Effector memory CD4-positive, alpha-beta T cell (primary cell): ENCODE results near the gene DNASE1L3.

Experiments
- DNase-seq, 3 donors: peaks; one replicate each; pipeline ENCODE4 v3.0.0-alpha.2; 2020
- H3K27ac ChIP-seq: 2 replicates; pipeline ENCODE4 v1.7.0; 2013; ENCODE audit warnings: mild to moderate bottlenecking, low read length, moderate library complexity; ENCODE audit not compliant: insufficient read depth, poor library complexity, severe bottlenecking
- H3K27me3 ChIP-seq: replicated peaks from 2 replicates; pipeline ENCODE4 v1.7.0; 2013; ENCODE audit warnings: mild to moderate bottlenecking, low read length; ENCODE audit not compliant: insufficient read depth, control insufficient read depth, poor library complexity, severe bottlenecking
- H3K36me3 ChIP-seq: 2 replicates; pipeline ENCODE4 v1.7.0; 2013; ENCODE audit warnings: mild to moderate bottlenecking, low read length, moderate library complexity; ENCODE audit not compliant: control insufficient read depth, insufficient read depth
- H3K4me1 ChIP-seq: 2 replicates; pipeline ENCODE4 v1.7.0; 2013; ENCODE audit warnings: low read length, mild to moderate bottlenecking; ENCODE audit not compliant: control insufficient read depth, insufficient read depth, poor library complexity, severe bottlenecking
- H3K4me3 ChIP-seq: 2 replicates; pipeline ENCODE4 v1.7.0; 2013; ENCODE audit warnings: low read length, low read depth, mild to moderate bottlenecking; ENCODE audit not compliant: insufficient read depth, poor library complexity, severe bottlenecking
- H3K9me3 ChIP-seq: 2 replicates; pipeline ENCODE4 v1.7.0; 2013; ENCODE audit warnings: mild to moderate bottlenecking, low read length, moderate library complexity; ENCODE audit not compliant: control insufficient read depth

Gene DNASE1L3

DNA sequence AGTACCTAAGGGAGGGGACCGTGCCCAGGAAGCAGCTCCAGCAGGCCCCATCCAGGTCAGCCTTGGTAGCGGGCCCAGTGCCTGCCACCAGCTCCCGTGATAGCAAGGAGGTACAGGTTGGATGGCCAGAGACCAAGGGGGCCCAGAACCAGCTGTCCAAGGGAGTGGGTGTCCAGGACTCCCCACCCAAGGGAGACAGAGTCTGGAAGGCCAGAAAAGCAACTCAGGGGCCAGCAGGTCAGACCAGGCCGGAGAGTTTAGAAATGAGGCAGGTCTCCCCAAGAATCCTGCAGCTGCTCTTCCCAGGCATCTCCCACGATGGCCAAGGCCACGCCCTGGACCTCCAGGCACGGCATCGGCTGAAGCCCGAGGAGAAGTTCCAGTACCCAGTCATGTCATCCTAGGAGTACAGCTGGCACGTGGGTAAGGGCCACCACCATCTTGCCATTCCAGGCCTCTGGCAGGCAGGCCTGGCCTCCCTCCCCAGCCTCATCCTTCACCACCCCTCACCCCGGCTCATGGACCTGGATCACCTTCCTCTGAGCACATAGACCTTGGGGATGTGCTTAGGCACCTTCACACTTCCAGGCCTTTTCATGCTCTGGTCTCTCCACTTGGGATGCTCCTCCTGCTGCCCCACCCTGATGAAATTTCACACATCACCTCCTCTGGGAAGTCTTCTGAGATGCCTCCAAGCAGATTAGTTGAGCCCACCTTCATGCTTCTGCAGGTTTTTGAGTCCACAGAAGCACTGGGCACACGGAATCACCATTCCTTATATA is 30.5 kb downstream of the DNASE1L3 start:
- H3K27ac ChIP-seq = no peak overlapping the region
- peaks cover 12% of the 10 kb centered on the region for H3K4me1 ChIP-seq
- no peaks in the 10 kb centered on the region for H3K9me3 ChIP-seq
- no peak for DNase-seq
- no peaks in the 10 kb centered on the region for H3K27me3 ChIP-seq
- H3K36me3 ChIP-seq = no peaks in the 10 kb centered on the region
- no peak overlapping the region for H3K4me3 ChIP-seq

DNA sequence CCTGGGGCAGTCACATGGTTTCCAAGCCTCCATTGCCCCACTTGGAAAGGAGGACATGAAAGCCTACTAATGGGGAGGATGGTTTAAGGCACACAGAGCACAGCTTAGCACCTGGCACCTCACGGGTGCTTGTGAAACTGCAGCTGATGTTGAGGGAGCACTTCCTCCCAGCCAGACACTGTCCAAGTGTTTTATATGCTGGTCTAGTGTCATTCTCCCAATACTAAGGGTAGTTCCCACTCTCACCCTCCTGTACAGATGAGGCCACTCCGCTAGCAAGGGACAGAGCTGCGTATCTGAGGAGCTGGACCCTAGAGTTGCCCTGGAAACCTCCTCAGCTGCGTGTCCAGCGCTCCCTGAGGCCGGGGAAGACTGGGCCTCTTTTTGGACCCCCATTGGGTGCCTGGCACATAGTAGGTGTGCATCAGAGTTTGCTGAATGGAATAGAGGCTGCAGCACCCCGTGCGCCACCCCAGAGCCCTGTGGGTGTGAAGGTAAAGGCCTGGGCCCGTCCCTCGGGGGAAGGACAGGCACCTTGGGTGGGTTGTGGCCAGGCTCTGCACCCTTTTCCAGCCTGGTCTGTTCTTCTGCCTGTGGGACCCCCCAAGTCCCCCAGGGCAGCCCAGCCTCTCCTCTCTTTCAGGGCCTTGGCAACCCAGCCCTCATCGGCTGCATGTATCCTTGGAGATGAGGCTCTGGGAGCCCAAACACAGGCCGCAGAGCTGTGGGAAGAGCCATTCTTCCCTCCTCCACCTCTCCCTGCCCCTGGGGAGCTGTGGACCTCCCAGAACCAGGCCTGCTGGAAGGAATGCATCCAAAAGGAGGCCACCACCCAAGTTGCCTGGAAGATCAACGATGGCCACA is 31.3 kb downstream of the DNASE1L3 start:
- no peak for DNase-seq
- no peaks in the 10 kb centered on the region for H3K27me3 ChIP-seq
- H3K9me3 ChIP-seq = no peaks in the 10 kb centered on the region
- H3K4me1 ChIP-seq = peaks cover 12% of the 10 kb centered on the region
- no peak overlapping the region for H3K4me3 ChIP-seq
- H3K27ac ChIP-seq = no peak overlapping the region
- H3K36me3 ChIP-seq = no peaks in the 10 kb centered on the region

DNA sequence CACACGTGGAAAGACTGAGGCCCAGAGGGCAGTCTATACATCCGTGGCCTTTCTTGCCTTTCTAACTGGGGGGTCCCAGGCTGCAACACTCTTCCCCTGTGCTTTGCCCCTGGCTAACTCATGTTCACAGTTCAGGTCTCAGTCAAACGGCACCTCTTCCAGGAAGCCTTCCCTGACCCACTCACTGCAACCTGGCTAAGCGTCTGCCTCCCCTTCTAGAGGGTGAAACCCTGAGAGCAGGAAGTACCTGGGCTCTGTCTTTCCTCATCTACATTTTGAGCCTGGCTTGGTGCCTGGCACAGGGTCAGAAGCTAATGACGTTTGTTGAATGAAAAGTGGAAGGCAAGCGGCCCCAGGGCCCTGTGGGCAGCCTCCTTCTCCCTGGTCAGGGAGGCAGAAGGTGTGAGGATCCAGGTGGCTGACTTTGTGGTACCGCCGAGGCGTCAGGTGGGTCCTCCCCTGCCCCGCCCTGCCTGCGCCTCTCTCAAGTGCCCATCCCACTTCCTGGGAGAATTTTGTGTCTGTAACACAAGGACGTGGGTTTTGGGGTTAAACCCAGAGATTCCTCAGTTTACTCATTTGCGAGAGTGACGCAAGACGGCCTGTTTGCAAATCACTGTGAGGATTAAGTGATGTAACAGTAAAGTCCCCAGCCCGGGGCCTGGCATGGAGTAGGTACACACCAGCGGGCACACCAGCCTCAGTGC is 32.1 kb downstream of the DNASE1L3 start:
- H3K9me3 ChIP-seq = no peaks in the 10 kb centered on the region
- H3K27ac ChIP-seq = no peak overlapping the region
- peaks cover 12% of the 10 kb centered on the region for H3K4me1 ChIP-seq
- DNase-seq = no peak
- H3K4me3 ChIP-seq = no peak overlapping the region
- H3K27me3 ChIP-seq = no peaks in the 10 kb centered on the region
- no peaks in the 10 kb centered on the region for H3K36me3 ChIP-seq

DNA sequence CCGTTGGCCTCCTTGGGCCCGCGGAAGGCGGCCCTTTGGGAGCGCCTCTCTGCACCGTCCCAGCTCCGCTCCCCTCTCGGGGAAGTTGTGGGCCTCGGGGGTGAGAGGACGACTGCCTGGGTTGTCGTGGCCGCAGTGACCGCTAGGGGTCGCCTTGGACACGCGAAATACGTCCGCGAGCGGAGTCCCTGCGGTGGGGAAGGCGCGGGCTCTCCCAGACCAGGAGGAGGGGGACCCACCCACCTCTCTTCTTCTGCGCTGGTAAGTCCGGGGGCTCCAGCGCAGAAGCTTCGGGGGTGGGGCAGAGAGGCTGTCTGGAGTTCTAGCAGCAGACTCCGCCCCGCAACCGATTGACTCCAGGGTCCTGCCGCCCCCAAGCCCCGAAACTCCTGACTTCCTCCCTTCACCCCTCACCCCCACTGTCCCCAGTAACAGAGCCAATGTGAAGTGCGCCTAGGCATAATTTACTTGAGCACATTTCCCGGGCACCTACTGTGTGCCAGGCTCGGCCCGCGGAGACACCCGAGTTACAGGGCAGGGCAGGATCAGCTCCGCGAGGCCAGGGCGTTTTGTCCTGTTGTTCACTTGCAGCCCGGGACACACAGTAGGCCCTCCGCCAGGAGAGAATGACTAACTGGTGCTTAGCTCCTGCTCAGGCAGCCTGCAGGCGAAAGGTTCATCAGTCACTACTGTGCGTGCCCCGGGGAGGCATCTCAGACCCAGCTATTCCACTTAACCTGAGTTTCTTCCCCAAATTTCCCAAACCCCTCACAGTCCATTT is 32.8 kb downstream of the DNASE1L3 start:
- Histone ChIP-seq H3K36me3 (no peaks in the 10 kb centered on the region), H3K27ac (no peak overlapping the region), H3K9me3 (no peaks in the 10 kb centered on the region), H3K4me3 (peak overlapping the region; percentile 45), H3K27me3 (no peaks in the 10 kb centered on the region), H3K4me1 (peaks cover 12% of the 10 kb centered on the region)
- DNase-seq = peak; percentile 65 to 81 (median 69)

DNA sequence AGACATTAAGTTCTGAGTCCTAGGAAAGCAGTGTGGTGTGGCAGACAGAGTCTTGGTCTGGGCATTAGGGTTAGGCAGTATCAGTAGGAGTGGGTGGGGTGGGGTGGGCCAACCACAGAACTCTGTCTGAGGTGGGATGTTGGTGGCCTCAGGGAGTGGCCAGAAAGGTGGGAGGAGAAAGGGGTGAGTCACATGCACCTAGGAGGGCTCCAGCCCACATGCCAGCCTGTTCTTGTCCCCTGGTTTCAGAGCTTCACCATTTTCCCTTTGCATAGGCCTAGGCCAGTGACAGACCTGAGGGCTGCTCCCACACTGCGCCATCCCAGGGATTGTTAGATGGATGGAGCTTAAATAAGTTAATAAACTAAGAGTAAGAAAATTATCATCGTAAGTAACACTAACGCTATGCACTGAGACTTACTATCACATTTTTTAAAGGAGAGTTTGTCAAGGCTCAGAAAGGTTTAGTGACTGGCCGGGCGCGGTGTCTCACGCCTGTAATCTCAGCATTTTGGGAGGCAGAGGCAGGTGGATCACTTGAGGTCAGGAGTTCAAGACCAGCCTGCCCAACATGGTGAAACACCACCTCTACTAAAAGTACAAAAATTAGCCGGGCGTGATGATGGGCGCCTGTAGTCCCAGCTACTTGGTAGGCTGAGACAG is 33.8 kb downstream of the DNASE1L3 start:
- peaks cover 12% of the 10 kb centered on the region for H3K4me1 ChIP-seq
- no peaks in the 10 kb centered on the region for H3K36me3 ChIP-seq
- no peaks in the 10 kb centered on the region for H3K9me3 ChIP-seq
- H3K27ac ChIP-seq = no peak overlapping the region
- no peak for DNase-seq
- H3K4me3 ChIP-seq = no peak overlapping the region
- H3K27me3 ChIP-seq = no peaks in the 10 kb centered on the region

DNA sequence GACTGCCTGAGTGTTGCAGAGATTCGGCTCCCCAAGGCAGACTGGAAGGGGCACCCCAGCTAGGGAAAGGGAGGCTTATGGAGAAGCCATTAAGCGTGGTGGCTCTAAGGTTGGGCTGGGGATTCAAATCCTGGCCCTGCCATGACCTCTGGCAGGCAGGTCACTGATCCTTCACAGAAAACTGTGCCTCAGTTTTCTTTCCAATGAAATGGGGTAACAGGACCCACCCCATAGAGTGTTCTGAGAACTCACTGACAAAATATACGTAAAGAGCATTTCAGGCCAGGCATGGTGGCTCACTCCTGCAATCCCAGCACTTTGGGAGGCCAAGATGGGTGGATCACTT is 34.6 kb downstream of the DNASE1L3 start:
- Histone ChIP-seq H3K4me3 (no peak overlapping the region), H3K27ac (no peak overlapping the region), H3K9me3 (no peaks in the 10 kb centered on the region), H3K4me1 (peaks cover 12% of the 10 kb centered on the region), H3K27me3 (no peaks in the 10 kb centered on the region), H3K36me3 (no peaks in the 10 kb centered on the region)
- no peak for DNase-seq

DNA sequence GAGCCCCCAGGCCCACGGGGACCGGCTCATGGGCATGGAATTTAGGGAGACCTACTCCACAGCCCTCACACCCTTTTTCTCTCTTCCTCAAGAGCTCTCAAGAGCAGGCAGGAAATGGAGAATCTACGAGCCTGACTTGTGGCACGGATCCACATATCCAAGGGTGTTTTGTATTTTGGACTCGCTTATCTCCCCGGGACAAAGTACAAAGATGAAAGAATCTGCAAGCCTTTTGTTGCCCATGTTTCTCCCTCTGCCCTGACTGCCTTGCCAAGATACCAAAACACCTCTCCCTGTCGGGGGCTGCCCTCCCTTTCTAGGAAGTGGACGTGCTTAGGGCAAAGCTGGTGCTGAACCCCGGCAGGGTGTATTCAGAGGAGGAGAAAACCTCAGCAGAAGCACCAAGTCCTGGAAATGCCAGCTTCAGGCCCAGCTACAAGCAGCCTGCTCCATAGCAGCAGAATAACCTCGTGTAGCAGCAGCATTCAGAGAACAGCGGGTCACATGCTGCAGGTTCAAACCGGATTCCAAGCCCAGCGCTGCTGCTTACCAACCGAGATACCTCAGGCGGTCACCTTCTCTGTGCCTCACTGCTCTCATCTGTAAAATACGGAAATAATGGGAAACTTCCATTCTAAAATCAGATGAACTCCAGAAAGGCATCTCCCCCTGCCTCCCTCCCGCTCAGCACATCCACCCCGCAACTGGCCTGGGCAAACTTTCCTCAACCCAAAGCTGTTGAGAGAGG is 35.2 kb downstream of the DNASE1L3 start:
- Histone ChIP-seq H3K4me3 (no peak overlapping the region), H3K27me3 (no peaks in the 10 kb centered on the region), H3K9me3 (no peaks in the 10 kb centered on the region), H3K4me1 (peaks cover 12% of the 10 kb centered on the region), H3K27ac (no peak overlapping the region), H3K36me3 (no peaks in the 10 kb centered on the region)
- no peak for DNase-seq

DNA sequence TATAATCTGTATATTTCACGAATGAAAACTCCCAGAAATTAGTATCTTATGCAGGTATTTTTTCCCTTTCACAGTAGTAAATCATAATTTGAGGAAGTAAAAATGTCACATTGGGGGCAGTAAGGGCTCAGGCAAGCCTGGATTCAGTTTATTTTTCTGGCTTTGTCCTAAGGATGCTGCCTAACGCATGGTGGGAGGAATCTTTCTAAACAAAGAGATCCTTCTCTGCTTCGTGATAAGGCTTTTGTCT is 35.7 kb downstream of the DNASE1L3 start:
- H3K27ac ChIP-seq = no peak overlapping the region
- no peaks in the 10 kb centered on the region for H3K27me3 ChIP-seq

More for the DNA sequence above, 35.7 kb downstream of the DNASE1L3 start:
- Histone ChIP-seq H3K9me3 (no peaks in the 10 kb centered on the region), H3K4me1 (peaks cover 12% of the 10 kb centered on the region), H3K4me3 (no peak overlapping the region), H3K36me3 (no peaks in the 10 kb centered on the region)
- no peak for DNase-seq
